Ectodermal cell (in vitro differentiated cells): Measurements from ENCODE around the gene NPHP4. TPM values are rescaled to one million over a fixed set of nuclear protein-coding genes. Genes with fewer than 3 reads are reported as not detected.

Source experiments
- H3K27ac ChIP-seq: 2 replicates; pipeline ENCODE4 v1.7.0; 2013; ENCODE audit warnings: mild to moderate bottlenecking, low read depth, low read length; ENCODE audit not compliant: insufficient read depth, poor library complexity, severe bottlenecking
- H3K27me3 ChIP-seq: 2 replicates; pipeline ENCODE4 v1.7.0; 2013; ENCODE audit warnings: mild to moderate bottlenecking, low read length; ENCODE audit not compliant: insufficient read depth, control insufficient read depth, poor library complexity, severe bottlenecking
- H3K36me3 ChIP-seq: one replicate; pipeline ENCODE4 v1.7.0; 2013; ENCODE audit warnings: low read length; ENCODE audit not compliant: control insufficient read depth, insufficient read depth
- H3K4me1 ChIP-seq: one replicate; pipeline ENCODE4 v1.7.0; 2013; ENCODE audit warnings: low read length; ENCODE audit not compliant: control insufficient read depth, insufficient read depth
- H3K4me3 ChIP-seq: 2 replicates; pipeline ENCODE4 v1.7.0; 2013; ENCODE audit warnings: low read depth, low read length, control low read depth; ENCODE audit not compliant: insufficient read depth
- H3K9me3 ChIP-seq: 2 replicates; pipeline ENCODE4 v1.7.0; 2013; ENCODE audit warnings: mild to moderate bottlenecking, low read length, moderate library complexity; ENCODE audit not compliant: control insufficient read depth
- WGBS, 2 experiments: methylation state at CpG; one replicate each; pipeline ENCODE4 v1.1.7; 2013; ENCODE audit warnings: missing lambda C conversion rate in 2 of 2; 5-methylcytosine and 5-hydroxymethylcytosine counted together
- polyA plus RNA-seq, 4 experiments: library from polyadenylated mRNA; stranded (reverse); fragments of 50-300 nt; gene quantifications; one replicate each; pipeline ENCODE4 v1.2.3, GENCODE V29; 2013

Gene NPHP4
- 19.6 TPM for polyA plus RNA-seq (2013, experiment 1 of 4)
- polyA plus RNA-seq (2013, experiment 2 of 4), result 22.0 TPM
- 15.7 TPM for polyA plus RNA-seq (2013, experiment 3 of 4)
- 18.4 TPM for polyA plus RNA-seq (2013, experiment 4 of 4)

- Histone ChIP-seq H3K36me3 (no peaks in the 10 kb centered on the region), H3K4me3 (peak within 1 kb of the TSS; percentile 83), H3K9me3 (no peaks in the 10 kb centered on the region), H3K27me3 (peaks cover 16% of the 10 kb centered on the region), H3K4me1 (peaks cover 8% of the 10 kb centered on the region), H3K27ac (peak within 1 kb of the TSS; percentile 82)
- WGBS, 2 experiments, result 0% methylated on average over 94 of the region's 94 CpGs
Observed at GRCh38 chr1:5992026-5992813, at the start of gene NPHP4. NPHP4 (minus strand) TSS chr1:5992425; CDS start chr1:5986289, 6,136 bp downstream.

- Histone ChIP-seq H3K27ac (no peak overlapping the region), H3K4me3 (no peak overlapping the region)
- 54 to 56% methylated on average over 20 of the region's 20 CpGs for WGBS, 2 experiments
Observed at GRCh38 chr1:6041432-6042062, 49.3 kb upstream of the NPHP4 start.

GRCh38 chr1:6040861-6041415, 48.7 kb upstream of the NPHP4 start:
- Histone ChIP-seq H3K27me3 (no peaks in the 10 kb centered on the region), H3K27ac (no peak overlapping the region), H3K4me3 (no peak overlapping the region), H3K4me1 (peaks cover 4% of the 10 kb centered on the region), H3K9me3 (no peaks in the 10 kb centered on the region), H3K36me3 (no peaks in the 10 kb centered on the region)
- 94% methylated on average over 22 of the region's 22 CpGs for WGBS, 2 experiments

More at GRCh38 chr1:6041432-6042062, 49.3 kb upstream of the NPHP4 start:
- H3K9me3 ChIP-seq, result no peaks in the 10 kb centered on the region
- no peaks in the 10 kb centered on the region for H3K27me3 ChIP-seq
- no peaks in the 10 kb centered on the region for H3K36me3 ChIP-seq
- H3K4me1 ChIP-seq, result peaks cover 4% of the 10 kb centered on the region

- no peaks in the 10 kb centered on the region for H3K9me3 ChIP-seq
- no peak overlapping the region for H3K4me3 ChIP-seq
- no peaks in the 10 kb centered on the region for H3K36me3 ChIP-seq
- H3K27me3 ChIP-seq, result no peaks in the 10 kb centered on the region
- no peak overlapping the region for H3K27ac ChIP-seq
- 92 to 94% methylated on average over 15 of the region's 15 CpGs for WGBS, 2 experiments
- H3K4me1 ChIP-seq, result peaks cover 4% of the 10 kb centered on the region
Observed at GRCh38 chr1:6040444-6040843, 48.2 kb upstream of the NPHP4 start.

- no peaks in the 10 kb centered on the region for H3K36me3 ChIP-seq
- WGBS, 2 experiments, result 90 to 94% methylated on average over 15 of the region's 15 CpGs
- H3K27me3 ChIP-seq, result no peaks in the 10 kb centered on the region
- H3K4me1 ChIP-seq, result peaks cover 4% of the 10 kb centered on the region
- H3K4me3 ChIP-seq, result no peak overlapping the region
- no peak overlapping the region for H3K27ac ChIP-seq
- no peaks in the 10 kb centered on the region for H3K9me3 ChIP-seq
Observed at GRCh38 chr1:6039031-6039430, 46.8 kb upstream of the NPHP4 start.

- 85 to 90% methylated on average over 7 of the region's 7 CpGs for WGBS, 2 experiments
- Histone ChIP-seq H3K4me3 (no peak overlapping the region), H3K27me3 (no peaks in the 10 kb centered on the region), H3K9me3 (no peaks in the 10 kb centered on the region), H3K36me3 (no peaks in the 10 kb centered on the region), H3K27ac (no peak overlapping the region), H3K4me1 (peaks cover 4% of the 10 kb centered on the region)
Observed at GRCh38 chr1:6038603-6039002, 46.4 kb upstream of the NPHP4 start.

- Histone ChIP-seq H3K9me3 (no peaks in the 10 kb centered on the region), H3K27ac (no peak overlapping the region), H3K36me3 (no peaks in the 10 kb centered on the region), H3K4me1 (peaks cover 4% of the 10 kb centered on the region), H3K27me3 (no peaks in the 10 kb centered on the region), H3K4me3 (no peak overlapping the region)
- 58 to 64% methylated on average over 9 of the region's 9 CpGs for WGBS, 2 experiments
Observed at GRCh38 chr1:6037338-6037762, 45.1 kb upstream of the NPHP4 start.

- WGBS, 2 experiments, result 82% methylated on average over 12 of the region's 12 CpGs
- peaks cover 4% of the 10 kb centered on the region for H3K4me1 ChIP-seq
Observed at GRCh38 chr1:6035719-6036118, 43.5 kb upstream of the NPHP4 start.

GRCh38 chr1:6035303-6035702, 43.1 kb upstream of the NPHP4 start:
- peaks cover 6% of the 10 kb centered on the region for H3K27me3 ChIP-seq
- H3K4me3 ChIP-seq, result no peak overlapping the region
- no peaks in the 10 kb centered on the region for H3K36me3 ChIP-seq
- peaks cover 4% of the 10 kb centered on the region for H3K4me1 ChIP-seq
- 88 to 91% methylated on average over 15 of the region's 15 CpGs for WGBS, 2 experiments
- H3K27ac ChIP-seq, result no peak overlapping the region
- H3K9me3 ChIP-seq, result no peaks in the 10 kb centered on the region

More at GRCh38 chr1:6035719-6036118, 43.5 kb upstream of the NPHP4 start:
- Histone ChIP-seq H3K36me3 (no peaks in the 10 kb centered on the region), H3K9me3 (no peaks in the 10 kb centered on the region), H3K27ac (no peak overlapping the region), H3K4me3 (no peak overlapping the region), H3K27me3 (peaks cover 6% of the 10 kb centered on the region)

GRCh38 chr1:6034750-6035096, 42.5 kb upstream of the NPHP4 start:
- Histone ChIP-seq H3K36me3 (no peaks in the 10 kb centered on the region), H3K27ac (no peak overlapping the region), H3K27me3 (peaks cover 6% of the 10 kb centered on the region), H3K4me3 (no peak overlapping the region), H3K4me1 (peaks cover 4% of the 10 kb centered on the region), H3K9me3 (no peaks in the 10 kb centered on the region)
- WGBS, 2 experiments, result 83 to 89% methylated on average over 10 of the region's 10 CpGs
